Ascending aorta (tissue), 2 donors: ENCODE measurements around the gene PRKCB. TPM values are rescaled to one million over a fixed set of nuclear protein-coding genes. Genes with fewer than 3 reads are reported as not detected.

ENCODE experiments used
- DNase-seq, 2 donors: peaks; one replicate each; pipeline ENCODE4 v3.0.0-alpha.2; 2019; ENCODE audit warnings: low spot score in 2 of 2
- H3K27ac ChIP-seq, 2 donors: fragments of 200-600 bp; sonication (generic); one replicate each; pipeline ENCODE4 v1.5.1; 2016 to 2017; ENCODE audit warnings: mild to moderate bottlenecking in 1 of 2
- H3K27me3 ChIP-seq: fragments of 200-600 bp; sonication (generic); one replicate; pipeline ENCODE4 v1.5.1; 2017
- H3K36me3 ChIP-seq, 2 donors: fragments of 200-600 bp; sonication (generic); one replicate each; pipeline ENCODE4 v1.5.1; 2016
- H3K4me1 ChIP-seq, 2 donors: fragments of 200-600 bp; sonication (generic); one replicate each; pipeline ENCODE4 v1.5.1; 2016 to 2017; ENCODE audit warnings: mild to moderate bottlenecking in 1 of 2
- H3K4me3 ChIP-seq, 2 donors: fragments of 200-600 bp; sonication (generic); one replicate each; pipeline ENCODE4 v1.5.1; 2016 to 2017; ENCODE audit warnings: mild to moderate bottlenecking in 1 of 2
- H3K9me3 ChIP-seq, 2 donors: fragments of 200-600 bp; sonication (generic); one replicate each; pipeline ENCODE4 v1.5.1; 2016
- intact Hi-C: fragments of 100-400 bp; cut with DNase I; formaldehyde crosslinking; loops from one replicate; pipeline ENCODE4 v1.15.1; 2023
- total RNA-seq: library from RNA; depleted of rRNA; stranded (reverse); fragments of >200 nt; gene quantifications from one replicate; pipeline ENCODE4 v1.1.0, GENCODE V29; 2016
- TF ChIP-seq, protein P1 (sequence below), 3 experiments: fragments of 200-600 bp in 2 of 3; fragments of 450-650 bp in 1 of 3; sonication (generic) in 2 of 3; IDR thresholded peaks; one replicate each; pipeline ENCODE4 v1.5.1; 2016 to 2019; ENCODE audit warnings: antibody characterized with exemption in 3 of 3, mild to moderate bottlenecking in 1 of 3, moderate library complexity in 1 of 3

PRKCB gene
- total RNA-seq, 1 donor from 2014 or later, result 1.2 TPM

DNA sequence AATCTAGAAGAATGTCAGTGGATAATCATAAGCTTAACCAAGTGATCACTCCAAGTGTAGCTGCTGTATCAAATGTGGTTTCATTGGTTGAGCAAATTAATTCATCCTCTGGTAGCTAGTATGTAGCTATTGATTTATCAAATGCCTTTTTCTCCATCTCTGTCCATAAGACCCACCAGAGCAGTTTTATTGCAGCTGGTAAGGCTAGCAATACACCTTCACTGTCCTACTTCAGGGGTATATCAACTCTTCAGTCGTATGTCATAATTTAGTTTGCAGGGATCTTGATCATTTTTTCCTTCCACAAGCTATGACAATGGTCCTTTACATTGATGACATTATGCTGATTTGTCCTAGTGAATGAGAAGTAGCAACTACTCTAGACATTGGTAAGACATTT is 158.8 kb downstream of the PRKCB start:
- Histone ChIP-seq H3K36me3 (no peaks in the 10 kb centered on the region), H3K9me3 (no peaks in the 10 kb centered on the region), H3K4me3 (no peak overlapping the region), H3K27ac (no peak overlapping the region), H3K4me1 (no peaks in the 10 kb centered on the region), H3K27me3 (no peaks in the 10 kb centered on the region)
- DNase-seq, result no peak
- intact Hi-C loops, result no loop called here
- TF ChIP-seq, protein P1, sequence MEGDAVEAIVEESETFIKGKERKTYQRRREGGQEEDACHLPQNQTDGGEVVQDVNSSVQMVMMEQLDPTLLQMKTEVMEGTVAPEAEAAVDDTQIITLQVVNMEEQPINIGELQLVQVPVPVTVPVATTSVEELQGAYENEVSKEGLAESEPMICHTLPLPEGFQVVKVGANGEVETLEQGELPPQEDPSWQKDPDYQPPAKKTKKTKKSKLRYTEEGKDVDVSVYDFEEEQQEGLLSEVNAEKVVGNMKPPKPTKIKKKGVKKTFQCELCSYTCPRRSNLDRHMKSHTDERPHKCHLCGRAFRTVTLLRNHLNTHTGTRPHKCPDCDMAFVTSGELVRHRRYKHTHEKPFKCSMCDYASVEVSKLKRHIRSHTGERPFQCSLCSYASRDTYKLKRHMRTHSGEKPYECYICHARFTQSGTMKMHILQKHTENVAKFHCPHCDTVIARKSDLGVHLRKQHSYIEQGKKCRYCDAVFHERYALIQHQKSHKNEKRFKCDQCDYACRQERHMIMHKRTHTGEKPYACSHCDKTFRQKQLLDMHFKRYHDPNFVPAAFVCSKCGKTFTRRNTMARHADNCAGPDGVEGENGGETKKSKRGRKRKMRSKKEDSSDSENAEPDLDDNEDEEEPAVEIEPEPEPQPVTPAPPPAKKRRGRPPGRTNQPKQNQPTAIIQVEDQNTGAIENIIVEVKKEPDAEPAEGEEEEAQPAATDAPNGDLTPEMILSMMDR (IDR thresholded peaks at IDR 0.05), result no peak

DNA sequence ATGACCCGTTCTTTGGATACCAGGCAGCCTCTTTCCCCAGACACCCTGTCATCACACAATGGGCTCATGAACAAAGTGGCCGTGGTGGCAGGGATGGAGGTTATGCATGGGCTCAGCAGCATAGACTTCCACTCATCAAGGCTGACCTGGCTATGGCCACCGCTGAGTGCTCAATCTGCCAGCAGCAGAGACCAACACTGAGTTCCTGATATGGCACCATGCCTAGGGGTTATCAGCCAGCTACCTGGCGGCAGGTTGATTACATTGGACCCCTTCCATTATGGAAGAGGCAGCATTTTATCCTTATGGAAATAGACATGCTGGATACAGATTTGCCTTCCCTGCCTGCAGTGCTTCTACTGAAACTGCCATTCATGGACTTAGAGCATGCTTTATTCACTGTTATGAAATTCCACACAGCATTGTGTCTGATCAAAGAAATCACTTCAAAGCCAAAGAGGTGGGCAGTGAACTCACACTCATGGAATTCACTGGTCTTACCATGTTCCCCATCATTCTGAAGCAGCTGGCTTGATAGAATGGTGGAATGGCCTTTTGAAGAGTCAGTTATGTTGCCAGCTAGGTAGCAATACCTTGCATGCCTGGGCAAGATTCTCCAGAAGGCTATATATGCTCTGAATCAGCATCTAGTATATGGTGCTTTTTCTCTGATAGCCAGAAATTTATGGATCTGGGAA is 160.6 kb downstream of the PRKCB start:
- Histone ChIP-seq H3K36me3 (no peaks in the 10 kb centered on the region), H3K9me3 (no peaks in the 10 kb centered on the region), H3K4me3 (no peak overlapping the region), H3K27ac (no peak overlapping the region), H3K27me3 (no peaks in the 10 kb centered on the region), H3K4me1 (no peaks in the 10 kb centered on the region)
- TF ChIP-seq, protein P1 (IDR thresholded peaks at IDR 0.05), result no peak
- intact Hi-C loops, result no loop called here
- DNase-seq, result no peak

DNA sequence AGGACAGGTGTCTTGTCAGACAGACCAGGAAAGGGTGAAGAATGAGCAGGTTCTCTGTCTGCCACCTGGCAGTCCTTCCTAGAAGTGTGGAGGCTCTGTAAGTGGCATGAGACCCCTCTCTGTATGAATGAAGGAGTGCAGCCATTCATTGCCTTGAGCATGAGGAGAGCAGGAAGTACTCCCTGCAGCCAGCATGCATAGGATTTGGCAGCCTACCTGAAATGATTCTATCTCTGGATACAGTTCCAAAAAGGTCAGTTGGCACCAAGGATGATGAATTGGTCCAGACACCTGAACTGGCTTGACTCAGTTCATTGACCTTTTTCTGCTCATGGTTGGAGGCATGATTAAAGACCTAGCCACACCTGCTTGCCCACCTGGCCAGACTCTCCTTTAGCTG is 163.0 kb downstream of the PRKCB start:
- no peaks in the 10 kb centered on the region for H3K36me3 ChIP-seq
- TF ChIP-seq, protein P1 (IDR thresholded peaks at IDR 0.05), result no peak
- H3K27ac ChIP-seq, result no peak overlapping the region
- no peaks in the 10 kb centered on the region for H3K9me3 ChIP-seq
- intact Hi-C loops, result no loop called here
- no peaks in the 10 kb centered on the region for H3K27me3 ChIP-seq
- no peak for DNase-seq
- H3K4me1 ChIP-seq, result no peaks in the 10 kb centered on the region
- no peak overlapping the region for H3K4me3 ChIP-seq

DNA sequence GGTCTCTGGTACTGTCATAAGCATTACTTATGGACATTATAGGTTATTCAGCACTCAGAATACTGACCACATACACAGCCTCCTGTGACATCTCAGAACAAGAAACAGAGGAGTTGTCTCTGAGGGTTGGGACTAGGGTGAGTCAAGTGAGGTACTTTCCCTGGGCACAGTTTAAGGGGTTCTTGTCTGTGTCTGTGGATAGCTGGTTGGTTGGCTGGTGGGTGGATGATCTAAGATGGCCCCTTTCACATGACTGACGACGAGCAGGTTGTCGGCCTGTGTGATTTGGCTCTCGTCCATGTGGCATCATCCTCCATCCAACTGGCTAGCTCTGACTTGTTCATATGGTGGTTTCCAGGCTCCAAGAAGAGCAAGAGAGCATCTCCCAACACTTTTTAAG is 163.9 kb downstream of the PRKCB start:
- Histone ChIP-seq H3K4me1 (no peaks in the 10 kb centered on the region), H3K36me3 (no peaks in the 10 kb centered on the region), H3K4me3 (no peak overlapping the region), H3K27me3 (no peaks in the 10 kb centered on the region), H3K27ac (no peak overlapping the region), H3K9me3 (no peaks in the 10 kb centered on the region)
- no peak for DNase-seq
- intact Hi-C loops, result no loop called here
- TF ChIP-seq, protein P1 (IDR thresholded peaks at IDR 0.05), result no peak

DNA sequence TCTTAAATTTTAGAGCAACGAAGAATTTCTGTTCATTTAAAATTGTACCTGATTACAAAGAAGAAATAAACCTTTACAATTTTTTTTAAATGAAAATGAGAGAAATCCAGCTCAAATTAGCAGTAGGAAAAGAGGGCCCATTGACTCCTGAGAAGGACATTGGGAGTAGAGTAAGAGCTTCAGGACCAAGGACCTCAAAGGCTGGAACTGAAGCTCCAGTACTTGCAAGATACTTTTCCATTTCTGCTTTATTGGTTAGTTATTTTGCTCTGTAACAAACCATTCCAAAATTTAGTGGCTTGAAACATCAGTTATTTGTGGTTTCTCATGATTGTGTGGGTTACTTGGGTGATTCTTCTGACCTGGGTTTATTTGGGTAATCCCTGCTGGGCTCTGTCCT is 165.9 kb downstream of the PRKCB start:
- DNase-seq, result no peak
- Histone ChIP-seq H3K27me3 (no peaks in the 10 kb centered on the region), H3K9me3 (no peaks in the 10 kb centered on the region), H3K36me3 (no peaks in the 10 kb centered on the region), H3K4me3 (no peak overlapping the region), H3K4me1 (no peaks in the 10 kb centered on the region), H3K27ac (no peak overlapping the region)
- intact Hi-C loops, result no loop called here
- TF ChIP-seq, protein P1 (IDR thresholded peaks at IDR 0.05), result no peak

DNA sequence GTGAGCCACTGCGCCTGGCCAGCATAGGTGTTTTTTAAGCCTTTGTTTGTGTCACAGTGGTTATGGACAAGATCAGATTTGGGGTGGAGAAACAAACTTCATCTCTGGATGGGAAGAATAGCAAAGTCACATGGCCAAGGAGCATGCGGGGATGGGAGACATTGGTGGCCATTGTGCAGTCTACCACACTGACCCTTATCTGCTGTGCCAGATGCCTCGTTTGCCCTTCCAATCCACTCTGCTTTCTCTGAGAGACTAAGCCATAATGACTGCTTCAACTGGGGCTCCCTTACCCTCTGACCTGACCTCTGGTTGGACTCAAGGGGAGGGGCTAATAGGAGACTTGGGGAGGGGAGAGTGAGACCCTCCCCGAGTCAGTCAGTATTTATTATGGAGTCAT is 166.8 kb downstream of the PRKCB start:
- H3K27ac ChIP-seq, result no peak overlapping the region
- DNase-seq, result no peak
- H3K9me3 ChIP-seq, result no peaks in the 10 kb centered on the region
- H3K27me3 ChIP-seq, result no peaks in the 10 kb centered on the region
- TF ChIP-seq, protein P1 (IDR thresholded peaks at IDR 0.05), result no peak
- intact Hi-C loops, result no loop called here
- no peaks in the 10 kb centered on the region for H3K4me1 ChIP-seq
- H3K36me3 ChIP-seq, result no peaks in the 10 kb centered on the region
- no peak overlapping the region for H3K4me3 ChIP-seq
